ENCODE data around the gene HDLBP. TPM values are rescaled to one million over a fixed set of nuclear protein-coding genes. Genes with fewer than 3 reads are reported as not detected.

Gene HDLBP, protein sequence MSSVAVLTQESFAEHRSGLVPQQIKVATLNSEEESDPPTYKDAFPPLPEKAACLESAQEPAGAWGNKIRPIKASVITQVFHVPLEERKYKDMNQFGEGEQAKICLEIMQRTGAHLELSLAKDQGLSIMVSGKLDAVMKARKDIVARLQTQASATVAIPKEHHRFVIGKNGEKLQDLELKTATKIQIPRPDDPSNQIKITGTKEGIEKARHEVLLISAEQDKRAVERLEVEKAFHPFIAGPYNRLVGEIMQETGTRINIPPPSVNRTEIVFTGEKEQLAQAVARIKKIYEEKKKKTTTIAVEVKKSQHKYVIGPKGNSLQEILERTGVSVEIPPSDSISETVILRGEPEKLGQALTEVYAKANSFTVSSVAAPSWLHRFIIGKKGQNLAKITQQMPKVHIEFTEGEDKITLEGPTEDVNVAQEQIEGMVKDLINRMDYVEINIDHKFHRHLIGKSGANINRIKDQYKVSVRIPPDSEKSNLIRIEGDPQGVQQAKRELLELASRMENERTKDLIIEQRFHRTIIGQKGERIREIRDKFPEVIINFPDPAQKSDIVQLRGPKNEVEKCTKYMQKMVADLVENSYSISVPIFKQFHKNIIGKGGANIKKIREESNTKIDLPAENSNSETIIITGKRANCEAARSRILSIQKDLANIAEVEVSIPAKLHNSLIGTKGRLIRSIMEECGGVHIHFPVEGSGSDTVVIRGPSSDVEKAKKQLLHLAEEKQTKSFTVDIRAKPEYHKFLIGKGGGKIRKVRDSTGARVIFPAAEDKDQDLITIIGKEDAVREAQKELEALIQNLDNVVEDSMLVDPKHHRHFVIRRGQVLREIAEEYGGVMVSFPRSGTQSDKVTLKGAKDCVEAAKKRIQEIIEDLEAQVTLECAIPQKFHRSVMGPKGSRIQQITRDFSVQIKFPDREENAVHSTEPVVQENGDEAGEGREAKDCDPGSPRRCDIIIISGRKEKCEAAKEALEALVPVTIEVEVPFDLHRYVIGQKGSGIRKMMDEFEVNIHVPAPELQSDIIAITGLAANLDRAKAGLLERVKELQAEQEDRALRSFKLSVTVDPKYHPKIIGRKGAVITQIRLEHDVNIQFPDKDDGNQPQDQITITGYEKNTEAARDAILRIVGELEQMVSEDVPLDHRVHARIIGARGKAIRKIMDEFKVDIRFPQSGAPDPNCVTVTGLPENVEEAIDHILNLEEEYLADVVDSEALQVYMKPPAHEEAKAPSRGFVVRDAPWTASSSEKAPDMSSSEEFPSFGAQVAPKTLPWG (N-terminal part only)
- 753 and 1,013 TPM in 2 replicates for total RNA-seq

DNA sequence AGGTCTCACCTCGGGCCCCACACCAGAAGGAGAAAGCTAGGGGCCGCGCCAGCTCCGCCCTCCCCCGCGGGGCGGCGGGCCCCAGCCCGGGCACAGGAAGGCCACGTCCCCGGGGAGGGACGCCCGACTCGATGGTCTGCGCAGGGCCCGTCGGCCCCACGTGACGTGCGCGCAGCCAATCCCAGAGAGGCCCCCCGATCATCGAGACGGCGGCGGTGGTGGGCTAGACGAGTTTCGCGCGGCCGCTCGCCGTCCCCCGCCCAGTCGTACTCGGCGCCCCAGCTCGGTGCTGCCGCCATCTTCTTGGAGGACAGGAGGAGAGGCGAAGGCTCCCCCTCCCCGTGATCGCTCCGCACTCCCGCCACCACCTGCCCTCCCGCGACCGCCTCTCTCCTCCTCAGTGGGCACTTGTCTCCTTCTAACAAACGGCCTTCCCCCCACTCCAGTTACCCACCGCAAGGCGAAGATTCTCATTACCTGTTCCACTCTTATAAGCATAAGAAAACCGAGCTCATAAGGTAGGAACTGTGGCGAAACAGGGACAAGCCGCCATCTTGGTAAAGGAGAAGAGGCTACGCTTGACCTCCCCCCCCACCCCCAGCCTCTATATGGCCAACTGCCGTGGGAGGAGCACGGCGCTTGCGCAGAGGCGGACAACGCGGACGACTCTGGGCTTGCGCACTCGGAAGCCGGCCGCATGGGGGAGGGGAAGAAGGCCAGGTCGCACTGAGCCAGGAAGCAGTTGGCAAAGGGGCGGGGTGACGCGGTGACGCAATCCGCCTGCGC lies at the start of gene HDLBP:
Gene HDLBP (minus strand): TSS at position 580 of the 786 bp plus-strand sequence. CDS start 48,803 bp downstream, outside the sequence.

DNA sequence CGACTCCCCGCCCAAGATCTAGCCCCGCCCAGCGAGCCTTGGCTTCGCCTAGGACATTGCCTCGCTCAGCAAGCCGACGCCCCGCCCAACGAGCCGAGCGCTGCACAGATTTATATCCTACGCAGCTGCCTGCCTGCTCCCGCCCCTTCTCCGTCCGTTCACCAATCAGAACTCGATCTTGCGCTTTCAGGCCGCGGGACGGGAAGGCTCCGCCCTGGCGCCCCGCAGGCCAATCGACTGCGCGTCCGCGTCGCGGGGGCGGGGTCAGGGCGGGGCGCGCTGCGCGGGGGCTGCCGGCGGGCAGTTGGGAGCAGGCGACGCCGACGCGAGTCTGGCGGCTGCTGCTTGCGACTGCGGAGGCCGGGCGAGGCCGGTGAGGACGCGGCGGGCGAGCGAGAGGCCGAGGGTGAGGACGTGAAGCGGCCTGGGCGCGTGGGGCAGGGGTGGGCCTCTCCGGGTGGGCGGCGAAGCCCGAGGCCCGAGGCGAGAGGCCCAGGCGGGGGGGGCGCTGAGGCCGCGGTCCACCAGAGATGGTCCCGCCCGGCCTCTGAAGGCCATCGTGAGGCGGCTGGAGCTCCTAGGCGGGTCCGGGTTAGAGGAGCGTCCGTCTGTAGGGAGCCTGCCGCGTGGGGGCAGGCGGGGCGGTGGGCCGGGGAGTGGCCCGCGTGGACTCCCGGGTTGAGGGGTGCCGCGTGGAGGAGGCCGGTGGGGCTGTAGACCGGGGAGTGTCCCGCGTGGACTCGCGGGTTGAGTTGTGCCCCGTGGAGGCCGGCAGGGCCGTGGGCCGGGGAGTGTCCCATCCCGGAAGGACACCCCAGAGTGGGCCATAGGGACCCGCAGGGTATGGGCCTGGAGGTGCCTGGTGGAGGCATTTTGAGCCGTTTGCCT lies 40.8 kb upstream of the HDLBP start, which contains the start of gene FARP2:
Gene FARP2 (plus strand): TSS at position 303 of the 888 bp plus-strand sequence. CDS start 16,823 bp downstream, outside the sequence.

DNA sequence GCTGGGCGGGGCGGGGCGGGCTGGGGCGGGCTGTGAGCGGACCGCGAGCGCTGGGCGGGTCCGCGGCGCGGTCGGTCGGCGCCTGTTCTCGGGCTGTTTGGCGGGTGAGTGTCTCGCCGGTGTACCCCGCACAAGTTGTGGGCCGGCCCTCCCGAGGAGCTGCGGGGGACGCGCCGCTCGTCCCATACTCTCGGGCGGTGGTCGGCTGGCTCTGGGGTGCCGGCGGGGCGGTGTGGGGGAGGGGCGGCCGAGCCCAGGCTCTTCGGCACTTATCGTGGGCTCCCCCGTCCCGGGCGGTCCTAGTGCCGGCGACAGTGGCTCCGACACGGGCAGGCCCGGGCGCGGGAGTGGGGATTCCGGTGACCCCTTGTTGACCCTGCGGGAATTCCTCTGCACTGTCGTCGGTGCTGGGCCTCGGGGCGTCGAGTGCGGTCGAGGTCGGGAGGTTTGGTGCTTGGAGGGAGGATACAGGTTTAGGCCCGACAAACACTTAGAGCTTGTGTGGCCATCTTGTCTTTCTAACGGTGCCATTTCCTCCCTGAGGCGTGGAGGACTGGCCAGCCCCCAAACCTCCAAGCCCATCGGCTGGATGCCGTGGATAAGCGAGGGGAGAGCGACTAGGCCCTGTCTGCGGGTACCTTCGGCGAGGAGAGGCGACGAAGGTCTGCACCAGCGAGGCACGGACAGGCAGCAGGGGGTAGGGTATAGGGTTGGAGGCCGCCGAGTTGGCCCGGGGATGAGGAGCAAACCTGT lies 583 bp upstream of the HDLBP start, which contains the start of gene SEPTIN2:
Gene SEPTIN2 (plus strand): TSS at position 47 of the 753 bp plus-strand sequence. CDS start 8,308 bp downstream, outside the sequence.

DNA sequence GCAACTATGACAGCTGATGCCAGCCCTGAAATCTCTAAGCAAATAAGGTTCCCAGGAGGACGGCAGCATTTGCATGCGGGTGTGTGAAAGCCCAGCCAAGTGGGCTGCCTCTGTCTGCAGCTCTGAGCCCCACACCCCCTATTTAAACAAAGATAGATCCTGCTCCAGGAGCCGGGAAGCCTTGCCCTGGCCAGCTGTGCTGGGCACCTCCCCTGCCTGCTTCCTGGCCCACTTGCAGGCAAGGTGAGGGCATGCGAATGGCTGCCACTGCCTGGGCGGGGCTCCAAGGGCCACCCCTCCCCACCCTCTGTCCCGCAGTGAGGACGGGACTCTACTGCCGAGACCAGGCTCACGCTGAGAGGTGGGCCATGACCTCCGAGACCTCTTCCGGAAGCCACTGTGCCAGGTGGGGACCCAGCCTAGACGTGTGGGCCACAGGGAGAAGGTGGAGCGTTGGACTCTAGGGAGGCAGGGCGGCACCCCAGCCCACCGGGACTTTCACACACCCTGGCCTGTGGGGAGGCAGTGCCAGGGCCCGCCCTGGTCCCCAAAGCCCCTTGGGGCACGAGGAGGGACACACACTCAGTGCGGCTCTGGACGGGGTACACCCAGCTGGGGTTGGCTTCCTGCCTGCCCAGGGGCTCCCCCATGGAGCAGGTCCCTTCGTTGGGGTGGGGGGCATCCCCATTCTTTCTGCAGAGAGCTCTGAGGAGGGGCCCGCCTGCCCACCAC lies 126.9 kb downstream of the HDLBP start, which contains the start of gene ANO7:
Gene ANO7 (plus strand): TSS at position 317 of the 732 bp plus-strand sequence. CDS start 1,387 bp downstream, outside the sequence.

Other genes starting within 250 kb of the HDLBP start
- gene MTERF4, start 213.4 kb downstream of the HDLBP start, total RNA-seq: 27.4 and 33.7 TPM in 2 replicates
- gene PASK, start 166.2 kb downstream of the HDLBP start, total RNA-seq: 3.3 and 5.3 TPM in 2 replicates
- 34.0 and 44.6 TPM in 2 replicates for gene PPP1R7, start 165.2 kb downstream of the HDLBP start, total RNA-seq
- 1.6 and 1.9 TPM in 2 replicates for gene ANO7, start 127.0 kb downstream of the HDLBP start, total RNA-seq
- gene SEPTIN2, start 253 bp upstream of the HDLBP start, total RNA-seq: 457 and 552 TPM in 2 replicates
- gene FARP2, start 40.6 kb upstream of the HDLBP start, total RNA-seq: 49.6 and 60.7 TPM in 2 replicates
- gene STK25, start 192.9 kb upstream of the HDLBP start, total RNA-seq: 394 and 449 TPM in 2 replicates
- 59.5 and 127 TPM in 2 replicates for gene BOK, start 243.1 kb upstream of the HDLBP start, total RNA-seq